Erythroblast (primary cell): Measurements from ENCODE around the gene CDK5RAP2.
"Not testable (repeated sequence)": the region's sequence is repeated elsewhere in the genome, so short reads cannot be mapped to it uniquely, and the experiment has no call there.

Experiments used
- DNase-seq, 2 experiments: peaks; one replicate each; lab custom pipeline; 2025; lab: John Stamatoyannopoulos, UW
- GATA1 ChIP-seq: IDR thresholded peaks from 2 replicates; pipeline ENCODE4 v1.6.1; 2011; ENCODE audit warnings: low read depth, mild to moderate bottlenecking, control low read depth, low read length, moderate library complexity
- POLR2A ChIP-seq: IDR thresholded peaks from 2 replicates; pipeline ENCODE4 v1.6.1; 2011; ENCODE audit warnings: mild to moderate bottlenecking, low read length

CDK5RAP2 gene

GRCh38 chr9:120580051-120580896, at the start of gene CDK5RAP2:
TSS of gene CDK5RAP2 (minus strand) at chr9:120580167. CDS start at chr9:120579978, 189 bp downstream.
- peak; percentile 97 to 98 for DNase-seq
- TF ChIP-seq POLR2A (peak; percentile 56), GATA1 (no peak)

- not testable (repeated sequence) for DNase-seq
These were observed 49.0 kb upstream of the CDK5RAP2 start for GRCh38 chr9:120628925-120629497.

- DNase-seq: no peak
- TF ChIP-seq POLR2A (no peak), GATA1 (no peak)
These were observed 48.4 kb upstream of the CDK5RAP2 start for GRCh38 chr9:120628207-120628924.

GRCh38 chr9:120627073-120627472, 47.1 kb upstream of the CDK5RAP2 start:
- no peak for DNase-seq
- TF ChIP-seq POLR2A (no peak), GATA1 (no peak)

GRCh38 chr9:120626512-120626911, 46.5 kb upstream of the CDK5RAP2 start:
- TF ChIP-seq POLR2A (no peak), GATA1 (no peak)

GRCh38 chr9:120625222-120625621, 45.3 kb upstream of the CDK5RAP2 start:
- DNase-seq: no peak

More at GRCh38 chr9:120626512-120626911, 46.5 kb upstream of the CDK5RAP2 start:
- DNase-seq: no peak

GRCh38 chr9:120622790-120623189, 42.8 kb upstream of the CDK5RAP2 start:
- TF ChIP-seq POLR2A: no peak
- no peak for TF ChIP-seq GATA1

More at GRCh38 chr9:120625222-120625621, 45.3 kb upstream of the CDK5RAP2 start:
- no peak for TF ChIP-seq POLR2A
- TF ChIP-seq GATA1: no peak

GRCh38 chr9:120621941-120622340, 42.0 kb upstream of the CDK5RAP2 start:
- DNase-seq: no peak
- TF ChIP-seq GATA1 (no peak), POLR2A (no peak)

More at GRCh38 chr9:120622790-120623189, 42.8 kb upstream of the CDK5RAP2 start:
- DNase-seq: no peak

GRCh38 chr9:120619751-120620655, 40.0 kb upstream of the CDK5RAP2 start:
- peak; percentile 67 to 83 for DNase-seq
- TF ChIP-seq POLR2A (no peak), GATA1 (no peak)

GRCh38 chr9:120616966-120617935, 37.3 kb upstream of the CDK5RAP2 start:
- TF ChIP-seq GATA1: no peak
- TF ChIP-seq POLR2A: no peak
- peak; percentile 20 to 58 for DNase-seq

GRCh38 chr9:120612218-120612617, 32.3 kb upstream of the CDK5RAP2 start:
- TF ChIP-seq POLR2A: no peak
- TF ChIP-seq GATA1: no peak
- DNase-seq: no peak

GRCh38 chr9:120611690-120612068, 31.7 kb upstream of the CDK5RAP2 start:
- TF ChIP-seq POLR2A (no peak), GATA1 (no peak)

More at GRCh38 chr9:120611690-120612068, 31.7 kb upstream of the CDK5RAP2 start:
- DNase-seq: no peak
